Transverse colon (tissue), 4 donors: ENCODE data around the gene FLAD1. TPM values are rescaled to one million over a fixed set of nuclear protein-coding genes. Genes with fewer than 3 reads are reported as not detected.

ENCODE experiments used
- DNase-seq: peaks from one replicate; pipeline ENCODE4 v3.0.0-alpha.2; 2019
- H3K27ac ChIP-seq, 4 donors: fragments of 200-600 bp; sonication (generic); 2 replicates each; pipeline ENCODE4 v1.5.1; 2016 to 2018; ENCODE audit warnings: inconsistent platforms in 4 of 4
- H3K27me3 ChIP-seq: fragments of 200-600 bp; sonication (generic); 2 replicates; pipeline ENCODE4 v1.5.1; 2017; ENCODE audit warnings: inconsistent platforms
- H3K36me3 ChIP-seq, 4 donors: fragments of 200-600 bp; sonication (generic); 2 replicates each; pipeline ENCODE4 v1.5.1; 2017 to 2019; ENCODE audit warnings: inconsistent platforms in 4 of 4
- H3K4me1 ChIP-seq, 4 donors: fragments of 200-600 bp; sonication (generic); 2 replicates each; pipeline ENCODE4 v1.5.1; 2017 to 2020; ENCODE audit warnings: inconsistent platforms in 4 of 4
- H3K4me3 ChIP-seq, 4 donors: fragments of 200-600 bp; sonication (generic); 1 replicate in 1 of 4; 2 replicates in 3 of 4; pipeline versions ENCODE4 v1.5.1 to v1.6.1; 2017 to 2019; ENCODE audit warnings: inconsistent platforms in 4 of 4
- H3K9me3 ChIP-seq, 2 donors: fragments of 200-600 bp; sonication (generic); 2 replicates each; pipeline ENCODE4 v1.5.1; 2017 to 2019; ENCODE audit warnings: inconsistent platforms in 2 of 2
- CTCF ChIP-seq, 5 experiments: fragments of 200-600 bp in 3 of 5; fragments of 450-650 bp in 2 of 5; sonication (generic) in 3 of 5; IDR thresholded peaks; 1 replicate in 2 of 5; 2 replicates in 3 of 5; pipeline ENCODE4 v1.5.1; 2016 to 2017; ENCODE audit warnings: antibody characterized with exemption in 5 of 5, inconsistent platforms in 3 of 5, mild to moderate bottlenecking in 2 of 5, moderate library complexity in 1 of 5
- EP300 ChIP-seq: sonication (generic); formaldehyde crosslinking; IDR thresholded peaks from one replicate; pipeline ENCODE4 v1.6.1; 2017; ENCODE audit warnings: antibody characterized with exemption, low read depth
- POLR2A ChIP-seq: fragments of 450-650 bp; IDR thresholded peaks from one replicate; pipeline ENCODE4 v1.6.1; 2016; ENCODE audit warnings: antibody characterized with exemption, mild to moderate bottlenecking, moderate library complexity
- POLR2AphosphoS5 ChIP-seq, 3 donors: sonication (generic); formaldehyde crosslinking; IDR thresholded peaks; one replicate each; pipeline ENCODE4 v1.6.1; 2016; ENCODE audit warnings: antibody characterized with exemption in 3 of 3
- WGBS, 2 donors: methylation state at CpG; one replicate each; pipeline ENCODE4 v1.1.5; 2018; ENCODE audit warnings: low coverage in 1 of 2; 5-methylcytosine and 5-hydroxymethylcytosine counted together
- in situ Hi-C, 4 donors: fragments of 200-750 bp; cut with MboI; loops; one replicate each; pipeline versions ENCODE4 v1.15.0 to v1.15.1; 2017; ENCODE audit warnings: low sequenced_read_pairs in 3 of 4, low pct_ligation_motif_present in 1 of 4, low pct_unique_long_range_greater_than_20kb in 1 of 4
- intact Hi-C: fragments of 100-400 bp; cut with DNase I; formaldehyde crosslinking; loops from one replicate; pipeline ENCODE4 v1.15.1; 2023; ENCODE audit warnings: low total_unique reads
- total RNA-seq, 4 donors: library from RNA; depleted of rRNA; stranded (reverse); fragments of >200 nt; gene quantifications; one replicate each; pipeline ENCODE4 v1.1.0, GENCODE V29; 2016

Gene FLAD1
- total RNA-seq, 4 donors from 2014 or later = 32.7 to 42.4 (median 36.0) TPM

DNA sequence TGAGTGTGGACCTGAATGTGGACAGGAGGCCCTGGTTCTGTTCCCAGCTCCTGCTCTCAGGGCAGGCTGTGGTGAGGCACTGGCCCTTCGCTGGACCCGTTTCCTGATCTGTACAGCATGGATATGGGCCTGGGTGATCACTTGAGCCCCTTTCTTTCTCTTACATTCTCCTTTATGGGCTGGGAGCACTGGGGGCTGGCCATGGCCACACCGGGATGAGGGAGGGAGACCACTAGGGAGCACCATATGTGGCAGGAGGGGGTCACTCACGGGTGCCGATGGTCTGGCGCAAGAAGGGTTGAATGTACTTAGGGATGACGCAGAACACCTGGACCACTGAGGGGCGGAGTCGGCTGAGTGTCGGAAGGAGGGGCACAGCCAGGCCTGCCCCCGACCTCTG lies 47.8 kb downstream of the FLAD1 start:
- no peaks in the 10 kb centered on the region for H3K9me3 ChIP-seq
- no peak for TF ChIP-seq CTCF (IDR thresholded peaks at IDR 0.05)
- no peak for TF ChIP-seq EP300
- no peak for TF ChIP-seq POLR2A
- no peak for TF ChIP-seq POLR2AphosphoS5 (IDR thresholded peaks at IDR 0.05)
- intact Hi-C loops (no loop called here), in situ Hi-C loops (no loop called here)
- no peaks in the 10 kb centered on the region for H3K27me3 ChIP-seq
- H3K4me1 ChIP-seq = no peaks in the 10 kb centered on the region
- no peak overlapping the region for H3K4me3 ChIP-seq
- 67 to 87% methylated on average over 3 to 11 of the region's 11 CpGs for WGBS, 2 donors
- DNase-seq = no peak
- H3K27ac ChIP-seq = no peak overlapping the region
- H3K36me3 ChIP-seq = no peaks in the 10 kb centered on the region

DNA sequence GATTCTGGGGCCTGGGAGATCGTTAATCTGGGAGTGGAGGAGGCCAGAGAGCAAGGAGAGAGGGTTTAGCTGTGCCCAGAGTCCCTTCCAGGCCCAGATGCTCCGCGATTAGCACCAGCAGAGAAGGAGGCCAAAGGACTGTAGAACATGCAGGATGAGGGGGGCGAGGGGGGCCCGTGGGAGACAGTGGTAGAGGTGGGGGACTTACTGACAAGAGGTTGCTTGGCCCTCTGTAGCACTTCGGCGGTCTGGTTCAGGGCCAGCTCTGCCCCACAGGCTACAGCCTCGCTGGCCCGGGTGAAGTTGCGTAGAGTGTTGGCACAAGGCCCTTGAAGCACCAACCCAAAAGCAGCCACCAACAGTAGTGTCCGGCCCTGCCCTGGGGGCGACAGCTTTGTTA lies 49.7 kb downstream of the FLAD1 start:
- TF ChIP-seq CTCF (IDR thresholded peaks at IDR 0.05) (no peak), EP300 (no peak), POLR2AphosphoS5 (IDR thresholded peaks at IDR 0.05) (no peak), POLR2A (no peak)
- H3K36me3 ChIP-seq = no peaks in the 10 kb centered on the region
- peaks cover 0 to 14% (median 2%) of the 10 kb centered on the region in 4 donors for H3K4me1 ChIP-seq
- H3K27me3 ChIP-seq = no peaks in the 10 kb centered on the region
- intact Hi-C loops = no loop called here
- 84% methylated on average over 8 to 12 of the region's 12 CpGs for WGBS, 2 donors
- H3K27ac ChIP-seq = no peak overlapping the region
- no peaks in the 10 kb centered on the region for H3K9me3 ChIP-seq
- in situ Hi-C loops = no loop called here
- DNase-seq = no peak
- no peak overlapping the region for H3K4me3 ChIP-seq

- DNase-seq = no peak
- intact Hi-C loops (no loop called here), in situ Hi-C loops (no loop called here)
- no peaks in the 10 kb centered on the region for H3K27me3 ChIP-seq
- H3K9me3 ChIP-seq = no peaks in the 10 kb centered on the region
- peaks cover under 1 to 20% (median 8%) of the 10 kb centered on the region in 4 donors for H3K4me1 ChIP-seq
- H3K36me3 ChIP-seq = no peaks in the 10 kb centered on the region
- no peak within 1 kb of the TSS for H3K27ac ChIP-seq
- WGBS, 2 donors = 93% methylated on average over 9 of the region's 9 CpGs; no CpG with 5 or more reads in 1 of the 2 donors
- no peak within 1 kb of the TSS for H3K4me3 ChIP-seq
- TF ChIP-seq POLR2A (no peak), CTCF (IDR thresholded peaks at IDR 0.05) (no peak), EP300 (no peak), POLR2AphosphoS5 (IDR thresholded peaks at IDR 0.05) (no peak)
These were observed 50.4 kb downstream of the FLAD1 start, which contains the start of the genes DCST1 and DCST2 for GRCh38 chr1:155033524-155033923. Gene DCST1 (plus strand): TSS chr1:155033824. CDS start chr1:155034037, 213 bp downstream. Gene DCST2 (minus strand): TSS chr1:155033781. CDS start chr1:155033701, 80 bp downstream.

DNA sequence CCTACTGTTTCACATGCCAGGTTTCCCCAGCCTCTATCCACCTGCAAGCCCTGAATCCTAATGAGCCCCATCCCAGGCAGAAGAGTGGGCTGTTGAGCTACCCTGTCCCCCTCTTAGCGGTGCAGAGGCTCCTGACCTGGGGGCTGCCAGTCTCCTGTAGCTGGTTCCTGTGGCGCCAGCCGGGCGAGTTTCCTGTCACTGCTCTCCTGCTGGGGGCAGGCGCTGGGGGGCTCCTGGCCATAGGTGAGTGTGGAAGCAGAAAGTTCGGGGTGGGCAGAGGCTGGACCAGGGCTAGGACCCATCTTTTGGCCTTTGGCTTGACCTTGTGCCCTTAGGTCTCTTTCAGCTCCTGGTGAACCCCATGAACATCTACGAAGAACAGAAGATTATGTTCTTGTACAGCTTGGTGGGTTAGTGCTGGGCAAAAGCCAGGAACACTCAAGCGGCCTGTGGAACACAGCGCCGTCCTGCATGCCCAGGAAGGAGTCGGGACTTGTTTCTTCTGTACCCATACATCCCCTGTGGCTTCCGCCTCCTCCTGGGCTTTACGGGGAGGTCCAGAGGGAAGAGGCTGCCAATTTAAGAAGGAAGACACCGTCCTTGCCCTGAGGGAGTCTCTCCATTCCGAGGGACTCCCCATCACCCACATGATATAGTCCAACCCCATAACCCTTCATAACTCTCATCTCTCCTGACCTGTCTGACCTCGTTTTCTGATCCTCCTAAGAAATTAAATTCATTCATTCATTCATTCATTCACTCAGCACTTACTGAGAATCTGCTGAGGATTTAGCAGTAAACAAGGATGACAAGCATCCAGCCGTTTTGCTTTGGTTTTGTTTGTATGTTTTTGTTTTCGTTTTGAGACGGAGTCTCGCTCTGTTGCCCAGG lies 51.4 kb downstream of the FLAD1 start:
- Histone ChIP-seq H3K4me1 (peaks cover 6 to 30% (median 15%) of the 10 kb centered on the region in 4 donors), H3K27me3 (no peaks in the 10 kb centered on the region), H3K27ac (no peak overlapping the region), H3K9me3 (no peaks in the 10 kb centered on the region), H3K4me3 (no peak overlapping the region), H3K36me3 (no peaks in the 10 kb centered on the region)
- no peak for DNase-seq
- TF ChIP-seq POLR2AphosphoS5 (IDR thresholded peaks at IDR 0.05) (no peak), CTCF (IDR thresholded peaks at IDR 0.05) (no peak), POLR2A (no peak), EP300 (no peak)
- intact Hi-C loops = no loop called here
- in situ Hi-C loops = no loop called here
- WGBS, 2 donors = 69 to 83% methylated on average over 4 to 20 of the region's 20 CpGs
